HG03520 (cell line): Measurements from ENCODE around the gene CAMK2A.

Experiments
- ATAC-seq: cut with Tn5 transposase; IDR thresholded peaks from one replicate; pipeline ENCODE4 v1.9.1; 2021; ENCODE audit warnings: mild to moderate bottlenecking, moderate library complexity; ENCODE audit not compliant: unreplicated experiment

Gene CAMK2A

DNA sequence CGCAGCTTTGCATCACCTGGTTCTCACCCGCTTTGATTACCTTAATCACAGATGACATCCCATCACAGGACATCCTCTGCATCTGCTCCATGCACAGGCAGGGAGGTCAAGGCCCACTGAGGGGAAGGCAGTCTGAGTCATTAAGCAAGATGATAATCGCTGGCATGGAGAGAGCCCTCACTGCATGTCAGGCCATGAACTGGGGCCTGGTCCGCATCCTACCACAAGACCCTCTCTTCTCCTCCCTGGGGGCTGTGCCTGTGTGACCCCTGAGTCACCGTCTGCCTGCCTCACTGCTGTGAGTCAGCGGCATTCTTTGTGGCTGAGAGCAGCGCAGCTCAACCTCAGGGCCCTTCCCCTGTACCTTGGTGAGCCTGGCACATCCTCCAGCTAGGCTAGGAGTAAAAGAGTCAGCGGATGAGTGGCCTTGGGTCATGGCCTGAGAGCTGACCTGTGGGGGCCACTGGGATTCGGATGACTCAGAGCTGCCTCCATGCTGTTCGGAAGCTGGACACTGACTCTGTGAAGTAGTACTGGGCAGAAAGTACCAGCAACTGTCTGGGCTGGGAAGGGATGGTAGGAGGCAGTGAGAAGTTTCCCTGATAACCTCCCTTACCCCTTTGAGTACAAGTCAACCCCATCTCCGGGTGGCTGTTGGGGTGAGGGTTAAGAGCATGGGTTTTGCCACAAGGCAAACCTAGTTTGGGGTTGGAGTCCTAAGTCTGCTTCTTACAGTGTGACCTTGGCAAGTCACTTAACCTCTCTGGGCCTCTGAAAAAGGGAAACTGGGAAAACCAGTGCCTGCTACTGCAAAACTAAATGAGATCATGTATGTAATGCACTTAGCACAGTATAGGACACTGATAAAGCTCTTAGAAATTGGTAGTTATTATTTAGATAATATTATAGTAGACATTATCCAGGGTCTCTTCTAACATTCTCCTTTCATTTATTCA, 27.8 kb upstream of the CAMK2A start:
- ATAC-seq, result no peak

DNA sequence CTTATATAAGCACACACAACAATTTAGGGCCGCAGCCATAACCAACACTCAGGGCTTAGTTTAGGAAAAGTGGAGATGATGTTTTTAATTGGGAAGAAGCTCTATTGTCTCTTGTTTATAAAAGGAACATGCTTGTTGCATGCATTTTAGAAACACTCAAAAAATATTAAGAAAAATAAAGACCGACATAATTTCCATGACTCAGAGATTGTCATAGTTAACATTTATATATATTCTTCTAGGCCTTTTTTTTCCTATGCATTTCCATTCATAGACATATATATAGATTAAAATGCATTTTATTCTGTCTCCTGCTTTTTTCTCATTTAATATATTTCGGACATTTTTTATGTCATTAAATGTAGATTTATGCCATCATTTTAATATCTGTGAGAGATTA, 26.7 kb upstream of the CAMK2A start:
- no peak for ATAC-seq

DNA sequence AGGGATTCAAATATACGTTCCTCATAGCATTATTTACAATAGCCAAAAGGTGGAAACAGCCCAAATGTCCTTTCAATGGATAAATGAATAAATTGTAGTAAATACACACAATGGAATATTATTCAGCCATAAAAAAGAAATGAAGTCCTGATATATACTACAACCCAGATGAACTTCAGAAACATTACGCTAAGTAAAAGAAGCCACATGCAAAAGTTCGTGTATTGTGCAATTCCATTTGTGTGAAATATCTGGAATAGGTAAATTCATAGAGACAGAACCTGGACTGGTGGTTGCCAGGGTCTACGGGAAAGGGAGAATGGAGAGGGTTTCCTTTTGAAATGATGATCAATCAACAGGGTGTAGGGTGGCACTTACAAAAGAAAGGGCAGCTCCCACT, 25.7 kb upstream of the CAMK2A start:
- no peak for ATAC-seq

DNA sequence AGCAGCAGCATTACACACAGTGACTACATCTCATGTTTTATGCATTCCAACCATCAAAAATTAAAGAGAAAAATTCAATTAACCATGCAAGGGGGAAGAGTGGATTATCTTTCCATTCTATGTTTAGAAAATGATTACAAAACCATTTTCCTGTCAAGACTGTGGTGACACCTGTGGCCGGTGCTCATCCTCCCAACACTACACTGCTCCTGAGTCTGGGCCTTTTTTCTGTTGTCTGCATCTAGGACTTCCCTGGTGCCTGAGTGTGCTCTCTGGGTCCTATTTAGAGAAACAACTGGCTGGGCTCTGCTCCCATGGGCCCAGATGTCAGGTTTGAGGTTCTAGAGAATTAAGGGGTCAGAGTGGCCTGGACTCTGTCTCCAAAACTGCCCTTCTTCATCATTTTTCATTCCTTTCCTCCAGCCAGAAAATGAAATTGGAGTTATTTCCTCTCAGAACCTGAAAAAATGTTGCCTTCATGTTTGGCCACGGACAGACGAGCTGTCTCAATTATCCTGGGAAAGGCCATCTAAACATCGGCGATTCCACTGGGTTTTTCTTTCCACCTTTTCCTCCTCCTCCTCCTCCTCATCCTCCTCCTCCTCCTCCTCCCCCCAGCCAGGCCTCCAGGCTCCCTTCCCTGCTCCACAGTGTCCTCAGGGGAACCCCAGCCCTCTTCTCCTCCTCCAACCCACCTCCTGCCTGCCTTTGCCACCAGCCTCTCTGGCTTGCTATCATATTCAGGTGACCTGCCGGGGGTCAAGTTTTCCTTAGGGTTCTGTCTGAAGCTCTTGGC, 24.5 kb upstream of the CAMK2A start:
- ATAC-seq, result no peak

DNA sequence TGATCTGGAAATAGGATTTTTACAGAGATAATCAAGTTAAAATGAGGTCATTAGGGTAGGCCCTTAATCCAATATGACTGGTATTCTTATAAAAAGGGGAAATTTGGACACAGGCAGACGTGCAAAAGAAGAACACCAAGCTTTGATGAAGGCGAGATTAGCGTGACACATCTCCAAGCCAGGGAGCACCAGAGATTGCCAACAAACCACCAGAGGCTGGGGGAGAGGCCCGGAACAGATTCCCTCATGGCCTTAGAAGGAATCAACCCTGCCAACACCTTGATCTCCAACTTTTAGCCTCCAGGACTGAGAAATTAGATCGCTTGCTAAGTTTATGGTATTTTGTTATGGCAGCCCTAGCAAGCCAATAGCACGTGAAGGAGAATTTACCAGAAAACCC, 23.9 kb upstream of the CAMK2A start:
- ATAC-seq, result no peak

DNA sequence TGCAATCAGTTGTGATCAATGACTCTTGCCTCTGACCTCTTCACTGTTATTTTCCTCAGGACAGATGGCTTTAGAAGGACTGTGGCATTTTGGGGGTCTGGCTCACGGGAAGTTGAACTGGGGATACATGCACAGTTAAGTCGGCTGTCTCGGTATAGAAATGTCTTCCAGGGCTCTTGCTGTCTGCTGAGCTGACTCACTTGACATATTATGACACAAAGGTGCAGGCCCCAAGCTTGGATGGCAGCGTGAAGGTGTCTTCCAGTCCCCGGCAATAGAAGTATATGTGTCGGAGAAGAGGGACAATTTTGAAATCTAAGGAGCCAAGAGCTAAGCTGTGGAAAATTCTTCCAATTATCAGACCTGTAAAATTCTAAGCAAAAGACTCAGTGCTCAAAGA, 22.9 kb upstream of the CAMK2A start:
- no peak for ATAC-seq

DNA sequence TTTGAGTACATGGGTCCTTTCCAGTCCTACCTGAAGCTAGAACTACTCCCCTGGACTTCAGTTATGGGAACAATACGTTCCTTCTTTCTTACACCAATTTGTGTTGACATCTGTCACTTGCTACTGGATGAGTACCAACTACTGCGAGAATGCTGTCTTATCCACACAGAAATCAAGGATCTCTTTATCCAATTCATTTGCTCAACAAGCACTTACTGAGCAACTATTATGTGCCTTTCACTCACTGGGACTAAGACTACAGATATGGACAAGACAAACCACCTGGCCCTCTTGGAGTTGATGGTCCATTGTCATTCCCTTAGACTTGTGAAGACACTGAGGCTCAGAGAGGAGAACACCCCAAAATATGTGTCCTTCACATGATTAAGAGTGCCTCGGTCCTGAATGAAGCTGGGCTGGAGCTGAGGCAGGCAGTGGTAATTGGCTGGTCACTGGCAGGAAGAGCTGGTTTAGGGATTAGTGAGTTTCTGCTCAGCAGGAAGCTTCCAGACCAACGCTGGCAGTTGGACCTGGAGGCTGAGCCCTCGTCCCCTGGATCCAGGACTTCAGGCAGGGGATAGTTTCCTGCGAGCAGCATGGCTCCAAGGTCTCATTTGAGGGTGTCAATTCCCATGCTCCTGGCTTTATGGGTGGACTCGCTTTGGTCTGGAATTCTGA, 21.6 kb upstream of the CAMK2A start:
- no peak for ATAC-seq

DNA sequence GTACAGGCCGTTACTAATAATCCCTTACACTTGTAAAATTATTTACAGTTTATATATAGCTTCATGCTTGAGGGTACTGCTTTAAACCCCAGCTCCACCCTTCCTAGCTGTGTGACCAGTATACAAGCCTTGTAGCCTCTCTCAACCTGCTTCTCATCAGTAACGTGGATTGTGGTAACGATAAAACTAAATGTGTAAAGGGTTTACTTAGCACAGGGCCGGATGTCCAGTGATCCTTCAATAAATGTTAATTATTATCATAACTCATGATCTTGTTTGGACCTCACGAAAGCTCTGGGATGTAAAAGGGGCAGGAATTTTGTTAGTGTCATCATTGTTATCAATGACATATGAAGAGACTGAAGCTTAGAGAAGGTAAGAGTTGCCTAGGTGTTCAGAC, 20.7 kb upstream of the CAMK2A start:
- ATAC-seq, result no peak

DNA sequence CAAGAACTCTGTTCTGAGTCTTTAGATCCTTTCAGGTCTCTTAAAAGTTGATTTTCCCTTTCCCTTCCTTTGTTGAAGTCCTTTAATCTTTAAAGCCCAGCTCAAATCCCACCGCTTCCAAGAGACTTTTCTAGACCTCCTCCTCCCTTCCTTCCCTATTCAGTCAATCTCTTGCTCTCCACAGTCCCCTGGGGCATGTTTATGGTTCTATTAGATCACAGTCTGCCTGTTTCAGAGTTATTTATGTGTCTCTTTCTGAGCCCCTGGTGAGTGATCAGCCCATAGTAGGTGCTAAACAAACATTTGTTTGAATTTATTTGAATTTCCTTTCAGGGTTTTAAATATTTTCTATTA, 20.3 kb upstream of the CAMK2A start:
- ATAC-seq, result no peak

DNA sequence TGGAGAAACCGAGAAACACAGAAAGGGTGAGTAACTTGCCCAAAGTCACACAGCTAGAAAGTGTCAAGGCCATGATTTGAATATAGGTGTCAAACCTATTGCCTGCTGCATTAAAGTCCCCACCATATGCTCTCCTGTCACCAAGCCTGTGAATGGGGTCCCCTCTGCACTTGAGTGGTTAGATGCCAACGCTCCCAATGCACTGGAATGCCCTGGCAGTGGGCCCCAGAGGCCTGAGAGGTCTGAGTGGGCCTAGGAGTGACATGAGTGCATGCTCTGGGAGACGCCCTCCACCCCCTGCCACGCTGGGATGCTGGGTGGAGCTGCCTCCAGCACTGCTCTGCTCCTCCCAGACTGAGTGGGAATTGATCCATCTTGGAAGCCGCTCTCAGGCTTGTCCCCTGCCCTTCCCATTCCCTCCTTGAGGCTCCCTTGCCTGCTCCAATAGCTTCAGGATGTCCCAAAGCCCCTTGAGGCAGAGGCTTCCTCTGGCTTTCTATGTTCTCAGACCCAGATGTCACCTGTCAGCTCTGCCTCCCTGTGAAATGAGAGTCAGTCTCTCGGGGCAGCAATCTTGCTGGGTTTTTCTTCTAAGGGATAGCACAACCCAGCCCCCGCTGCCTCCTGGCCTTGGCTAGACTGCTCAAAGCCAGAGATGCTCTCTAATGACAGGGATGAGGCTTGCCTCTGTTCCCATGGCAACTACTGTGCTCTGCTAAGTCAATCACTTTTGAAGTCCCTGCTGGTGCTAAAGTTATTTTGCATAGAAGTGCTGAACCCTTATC, 19.7 kb upstream of the CAMK2A start:
- ATAC-seq, result no peak

DNA sequence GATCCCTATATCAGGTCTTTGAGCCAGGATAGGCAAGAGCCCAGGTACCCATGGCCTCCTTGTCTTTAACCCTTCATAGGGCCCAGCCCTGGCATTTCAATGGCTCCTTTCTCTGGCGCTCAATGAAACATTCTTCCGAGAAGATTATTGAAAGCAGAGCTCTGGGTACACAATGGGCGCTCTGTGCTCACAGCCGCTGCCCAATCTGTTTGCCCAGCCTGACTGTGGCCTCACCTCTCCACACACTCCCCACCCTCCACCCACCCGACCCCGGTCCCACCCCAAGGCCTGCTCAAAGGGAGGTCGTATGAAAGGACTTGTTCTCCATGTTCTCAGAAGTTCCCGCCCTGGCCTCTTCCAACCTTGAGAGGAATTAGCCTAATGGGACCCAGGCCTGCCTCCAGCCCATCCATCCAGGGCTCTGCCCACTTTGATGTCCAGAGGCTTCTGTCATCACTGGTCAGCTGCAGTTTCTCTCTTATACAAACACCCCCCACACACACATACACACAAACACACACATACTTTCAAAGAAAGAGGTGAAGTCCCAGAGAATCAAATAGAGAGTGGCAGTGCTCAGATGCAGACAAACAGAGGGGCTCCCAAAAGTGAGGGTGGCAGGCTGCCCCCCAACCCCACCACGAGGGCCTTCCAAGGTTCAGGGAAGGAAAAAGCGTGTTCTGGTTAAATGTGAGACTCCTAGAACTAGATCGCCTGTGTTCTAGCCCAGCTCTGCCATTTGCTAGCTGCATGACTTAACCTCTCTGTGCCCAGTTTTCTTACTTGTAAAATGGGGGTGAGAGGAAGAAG, 18.2 kb upstream of the CAMK2A start:
- ATAC-seq, result no peak

DNA sequence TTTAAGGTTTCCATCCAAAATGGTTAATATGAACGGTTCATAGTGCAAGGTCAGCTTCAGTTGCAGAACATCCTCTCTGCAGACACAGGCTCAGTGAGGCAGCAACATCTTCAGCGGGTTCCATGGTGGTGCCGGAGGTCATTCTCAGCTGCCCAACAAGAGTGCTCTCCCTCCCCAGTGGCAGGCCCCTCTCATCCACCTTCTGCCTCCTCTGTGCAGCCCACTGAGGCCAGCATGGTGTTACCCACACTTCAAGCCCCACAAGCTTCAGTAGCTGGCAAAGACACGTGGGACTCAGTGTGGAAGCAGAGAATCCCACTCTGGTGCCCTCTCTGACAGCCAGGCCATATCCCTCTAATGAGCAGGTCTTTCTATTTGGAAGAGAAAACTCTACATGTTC, 17.2 kb upstream of the CAMK2A start:
- no peak for ATAC-seq

DNA sequence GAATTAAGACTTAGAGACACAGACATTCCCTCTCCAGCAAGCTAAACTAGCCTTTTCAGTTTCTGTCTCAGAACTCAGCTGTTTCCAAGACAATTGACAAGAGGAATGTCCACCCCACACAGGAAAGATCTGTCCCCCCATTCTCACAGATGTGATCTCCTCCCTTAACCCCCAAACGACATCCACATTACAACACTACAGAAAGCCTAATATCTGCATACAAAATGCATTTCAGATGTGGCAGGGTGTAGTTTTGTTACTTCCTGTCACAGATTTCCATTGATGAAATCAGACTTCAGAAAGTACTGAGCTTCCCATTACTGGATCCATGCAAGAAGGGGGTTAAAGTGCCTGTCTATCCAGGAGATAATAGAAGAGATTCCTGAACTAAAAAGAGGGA, 16.0 kb upstream of the CAMK2A start:
- ATAC-seq, result no peak

DNA sequence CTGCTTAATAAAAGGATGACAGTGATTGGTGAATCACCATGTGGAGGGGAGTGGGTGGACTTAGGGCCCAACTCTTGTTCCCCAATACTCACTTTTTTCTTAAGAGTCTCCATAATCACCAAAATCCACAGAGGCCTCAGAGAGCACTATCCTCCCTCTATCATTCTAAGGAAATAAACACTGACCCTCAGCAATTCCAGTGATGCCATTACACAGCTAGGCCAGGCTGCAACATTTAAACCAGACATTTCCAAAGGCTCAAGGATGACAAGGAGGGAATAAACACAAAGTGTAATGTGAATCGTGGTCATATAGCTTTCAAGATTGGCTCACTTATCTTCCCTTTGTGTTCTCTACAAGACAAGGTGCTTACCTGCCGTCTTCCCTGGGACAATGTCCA, 15.5 kb upstream of the CAMK2A start:
- no peak for ATAC-seq

DNA sequence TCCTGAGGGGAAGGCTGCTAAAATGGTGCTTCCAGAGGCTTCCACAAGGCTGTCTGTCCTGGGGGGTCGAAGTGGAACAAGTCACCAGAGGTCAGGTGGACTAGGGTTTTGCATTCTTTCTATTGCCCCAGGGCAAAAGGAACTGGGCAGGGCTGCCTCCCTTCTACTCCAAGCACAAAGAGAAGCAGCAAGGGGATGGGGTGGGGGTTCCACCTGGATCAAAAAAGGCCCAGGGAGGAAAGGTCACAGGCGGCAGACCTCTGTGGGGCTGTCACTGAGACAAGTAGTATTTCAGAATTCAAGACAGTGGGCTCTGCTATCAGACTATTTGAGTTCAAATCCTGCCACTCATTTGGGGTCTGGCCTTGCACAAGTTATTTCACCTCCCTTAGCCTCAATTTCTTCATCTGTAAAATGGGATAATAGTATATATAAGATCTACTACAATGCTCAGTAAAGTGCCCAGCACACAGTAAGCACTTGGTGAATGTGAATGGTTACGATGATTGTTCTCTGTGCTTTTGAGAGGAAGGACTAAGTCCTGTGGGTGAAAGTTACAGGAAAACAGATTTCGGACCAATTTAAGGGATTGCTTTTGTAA, 15.0 kb upstream of the CAMK2A start:
- no peak for ATAC-seq

DNA sequence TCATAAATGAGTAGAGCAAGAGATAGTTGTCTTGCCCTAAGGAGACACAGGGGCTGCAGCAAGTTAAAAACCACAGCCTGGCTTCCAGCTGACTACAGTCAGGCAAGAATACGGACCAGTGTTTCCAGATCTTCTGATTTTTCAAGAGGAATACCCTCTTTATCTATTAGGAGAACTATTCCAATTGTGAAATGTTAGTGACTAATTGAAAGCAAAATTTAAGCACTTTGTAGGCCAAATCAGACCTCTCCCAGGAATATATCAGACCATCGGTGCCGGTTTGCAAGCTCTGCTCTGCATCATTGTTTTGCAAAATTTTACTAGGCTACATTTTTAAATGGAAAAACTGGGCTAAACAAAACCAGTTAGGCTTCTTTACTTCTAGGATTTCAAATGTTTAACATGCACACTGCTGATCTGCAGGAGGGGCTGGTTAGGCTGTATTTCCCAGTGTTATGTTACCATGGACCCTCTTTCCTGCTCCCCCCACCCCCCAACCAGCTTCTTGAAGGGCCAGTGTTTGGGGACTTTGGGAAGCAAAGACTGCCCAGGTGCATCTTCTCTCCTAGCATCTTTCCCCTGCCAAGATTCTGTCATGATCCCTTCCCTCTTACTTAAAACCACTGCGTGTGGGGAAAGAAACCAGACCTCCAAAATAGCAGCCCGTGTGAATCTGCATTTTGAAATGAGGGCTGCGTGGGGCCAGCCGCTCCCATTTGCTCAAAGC, 14.2 kb upstream of the CAMK2A start:
- no peak for ATAC-seq

DNA sequence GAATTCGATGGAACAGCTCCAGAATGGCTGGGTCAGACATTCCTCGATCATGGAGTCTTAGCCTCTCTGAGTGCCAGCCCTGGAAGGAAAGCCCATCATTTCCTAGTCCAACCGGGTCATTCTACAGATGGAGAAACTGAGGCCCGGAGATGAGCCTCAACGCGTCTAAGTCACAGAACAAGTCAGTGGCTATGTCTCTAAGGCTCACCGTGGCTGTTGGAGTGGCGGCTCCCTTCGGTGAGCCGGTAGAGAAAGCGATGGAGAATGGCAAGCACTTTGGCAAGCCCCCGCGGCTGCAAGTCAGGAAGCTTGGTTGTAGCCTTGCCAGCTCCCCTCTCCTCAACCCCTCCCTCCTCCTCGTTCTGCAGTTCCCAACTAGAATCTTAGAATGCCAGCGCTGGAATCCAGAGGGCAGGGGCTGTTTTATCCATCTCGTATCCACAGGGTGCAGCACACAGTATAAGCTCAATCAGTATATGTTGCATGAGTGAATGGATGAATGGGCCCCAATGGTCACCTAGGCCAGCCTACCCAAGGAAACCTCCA, 13.6 kb upstream of the CAMK2A start:
- ATAC-seq, result no peak

DNA sequence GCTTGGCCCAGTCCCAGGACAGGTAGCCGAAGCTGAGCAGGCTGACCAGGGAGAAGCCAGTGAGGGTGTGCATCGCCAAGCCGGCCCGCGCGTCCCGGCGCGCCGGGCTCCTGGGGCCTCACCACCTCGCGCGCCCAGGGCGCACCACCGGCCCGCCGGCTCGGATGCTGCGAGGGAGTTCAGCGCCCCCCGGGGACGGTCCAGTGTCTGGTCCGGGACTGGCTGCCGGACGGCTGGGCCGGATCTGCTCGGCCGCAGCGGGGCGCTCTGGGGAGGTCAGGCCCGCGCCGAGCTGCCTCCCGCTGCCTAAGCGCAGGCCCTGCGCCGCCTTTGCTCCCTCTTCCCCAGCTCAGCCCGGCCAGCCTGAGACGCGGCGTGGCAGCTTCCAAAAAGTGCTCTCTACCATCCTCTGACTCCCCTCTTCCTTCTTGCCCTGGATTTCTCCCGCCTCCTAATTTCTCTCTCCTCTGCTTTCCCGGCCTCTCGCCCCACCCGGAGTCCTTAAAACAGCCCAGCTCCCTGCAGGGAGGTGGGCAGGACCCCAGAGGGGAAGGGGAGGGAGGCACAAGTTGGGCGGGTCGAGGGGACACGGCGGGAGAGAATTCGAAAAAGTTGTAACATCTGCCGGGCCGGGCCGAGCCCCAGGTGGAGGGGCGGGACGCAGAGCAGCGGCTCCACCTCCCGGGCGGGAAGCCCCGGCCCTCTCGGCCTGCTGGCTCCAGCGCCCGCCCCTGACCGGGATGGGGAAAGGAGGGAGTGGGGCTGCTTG, 12.9 kb upstream of the CAMK2A start, which contains the start of gene ARSI:
TSS of gene ARSI (minus strand) at position 605 of the 769 bp plus-strand sequence. CDS start at position 73, 532 bp downstream.
- no peak for ATAC-seq
